ENCODE measurements around the gene UBALD2. TPM values are rescaled to one million over a fixed set of nuclear protein-coding genes. Genes with fewer than 3 reads are reported as not detected.

UBALD2 gene
- total and polyA plus RNA-seq, 2 of the 13 experiments (the other 11 are each of a cell fraction or from before 2014, with no cell fraction given): 3.3 to 89.7 TPM

GRCh38 chr17:76275382-76276068 lies 10.4 kb downstream of the UBALD2 start:
- H3K27me3 ChIP-seq (ENCODE audit: control insufficient read depth in 1 of 2, insufficient read depth in 2 of 2, low read length in 2 of 2): no peaks in the 10 kb centered on the region
- CTCF ChIA-PET (ENCODE audit: low intra/inter-chr PET ratio, low total read pairs): interaction anchor here (0.8 kb wide), 1 partner anchor 154 kb away, joined by 4 read pairs; no protein-coding TSS in a partner anchor
- TF ChIP-seq TFE3 (CRISPR knock-in tag; IDR thresholded peaks at IDR 0.05) (no peak), AGO2 (optimal IDR thresholded peaks at IDR 0.05; ENCODE audit: low read depth, low read length) (peak; percentile 24), ZNF350 (CRISPR knock-in tag; IDR thresholded peaks at IDR 0.05; ENCODE audit: borderline replicate concordance, low read depth) (peak; percentile 35; the same call in 1 of the 2 replicates), ZFAT (CRISPR knock-in tag; conservative IDR thresholded peaks at IDR 0.05) (no peak), KDM2A (CRISPR knock-in tag; IDR thresholded peaks at IDR 0.05; ENCODE audit: borderline replicate concordance, low read depth) (peak; percentile 31; the same call in 1 of the 2 replicates), ZNF83 (CRISPR knock-in tag; IDR thresholded peaks at IDR 0.05; ENCODE audit: borderline replicate concordance) (no peak), MXD1 (CRISPR knock-in tag; IDR thresholded peaks at IDR 0.05) (no peak)
- POLR2A ChIA-PET: interaction anchor here (1.1 kb wide), 1 partner anchor 9 kb away, joined by 3 read pairs; no protein-coding TSS in a partner anchor
- intact Hi-C loops (cut with micrococcal nuclease; ENCODE audit: unreplicated experiment) (loop anchor here (10.0 kb wide), 1 partner anchor 91 kb away; no protein-coding TSS in a partner anchor), in situ Hi-C loops (cut with HindIII; ENCODE audit: extremely low pct_ligation_motif_present, low pct_unique_long_range_greater_than_20kb) (loop anchor here (5.0 kb wide), 1 partner anchor 153 kb away; no protein-coding TSS in a partner anchor)
- H3K9ac ChIP-seq (ENCODE audit: insufficient read depth, low read depth, low read length): no peak overlapping the region
- no peak for ATAC-seq
- BruUV-seq (replicated peaks): no TSS peak
- peaks cover 14% of the 10 kb centered on the region for H3K4me1 ChIP-seq (ENCODE audit: insufficient read depth, low read length)
- peaks cover 0 to 3% of the 10 kb centered on the region in 2 experiments; a peak in 2 of 5 replicates for H3K36me3 ChIP-seq (replicated peaks in 1 of 2; ENCODE audit: control insufficient read depth in 1 of 2, insufficient read depth in 2 of 2, low read length in 2 of 2)
- DNase-seq (ENCODE audit: low spot score): no peak
- H3K79me2 ChIP-seq (ENCODE audit: insufficient read depth, low read length): no peaks in the 10 kb centered on the region
- H4K20me1 ChIP-seq (ENCODE audit: insufficient read depth, low read length): no peaks in the 10 kb centered on the region
- H3K9me3 ChIP-seq (ENCODE audit: low read length): no peaks in the 10 kb centered on the region
- WGBS (ENCODE audit: low lambda C conversion rate): 85% methylated on average over 17 of the region's 22 CpGs
- FAIRE-seq: no peak
- H3K27ac ChIP-seq (ENCODE audit: extremely low read length, insufficient read depth, low read length): no peak overlapping the region
- no peak overlapping the region for H3K4me3 ChIP-seq (replicated peaks in 1 of 3; ENCODE audit: insufficient read depth in 1 of 3, low read depth in 2 of 3, low read length in 3 of 3)
- no peak overlapping the region for H3K4me2 ChIP-seq (ENCODE audit: low read depth, low read length)
- no peak overlapping the region for H2AFZ ChIP-seq (ENCODE audit: low read length)

All from HepG2 (cell line).